GM21528 (cell line): Measurements from ENCODE around the gene DNM3.
"Not testable (repeated sequence)": the region's sequence is repeated elsewhere in the genome, so short reads cannot be mapped to it uniquely, and the experiment has no call there.

Experiments
- ATAC-seq: cut with Tn5 transposase; IDR thresholded peaks from one replicate; pipeline ENCODE4 v1.9.1; 2021; ENCODE audit warnings: mild to moderate bottlenecking, moderate library complexity; ENCODE audit not compliant: unreplicated experiment, low FRiP score

The DNM3 gene

DNA sequence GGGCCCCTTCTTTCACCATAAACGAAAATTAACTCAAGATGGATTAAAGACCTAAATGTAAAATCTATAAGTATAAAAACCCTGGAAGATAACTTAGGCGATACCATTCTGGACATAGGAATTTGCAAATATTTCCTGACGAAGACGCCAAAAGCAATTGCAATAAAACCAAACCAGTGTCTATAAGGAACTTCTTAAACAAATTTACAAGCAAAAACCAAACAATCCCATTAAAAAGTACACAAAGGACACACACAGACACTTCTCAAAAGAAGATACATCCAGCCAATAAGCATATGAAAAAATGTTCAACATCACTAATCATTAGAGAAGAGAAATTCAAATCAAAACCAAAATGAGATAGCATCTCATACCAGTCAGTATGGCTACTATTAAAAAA is 500.4 kb downstream of the DNM3 start:
- no peak for ATAC-seq

- no peak for ATAC-seq
These were observed 501.4 kb downstream of the DNM3 start for GRCh38 chr1:172342584-172343239.

DNA sequence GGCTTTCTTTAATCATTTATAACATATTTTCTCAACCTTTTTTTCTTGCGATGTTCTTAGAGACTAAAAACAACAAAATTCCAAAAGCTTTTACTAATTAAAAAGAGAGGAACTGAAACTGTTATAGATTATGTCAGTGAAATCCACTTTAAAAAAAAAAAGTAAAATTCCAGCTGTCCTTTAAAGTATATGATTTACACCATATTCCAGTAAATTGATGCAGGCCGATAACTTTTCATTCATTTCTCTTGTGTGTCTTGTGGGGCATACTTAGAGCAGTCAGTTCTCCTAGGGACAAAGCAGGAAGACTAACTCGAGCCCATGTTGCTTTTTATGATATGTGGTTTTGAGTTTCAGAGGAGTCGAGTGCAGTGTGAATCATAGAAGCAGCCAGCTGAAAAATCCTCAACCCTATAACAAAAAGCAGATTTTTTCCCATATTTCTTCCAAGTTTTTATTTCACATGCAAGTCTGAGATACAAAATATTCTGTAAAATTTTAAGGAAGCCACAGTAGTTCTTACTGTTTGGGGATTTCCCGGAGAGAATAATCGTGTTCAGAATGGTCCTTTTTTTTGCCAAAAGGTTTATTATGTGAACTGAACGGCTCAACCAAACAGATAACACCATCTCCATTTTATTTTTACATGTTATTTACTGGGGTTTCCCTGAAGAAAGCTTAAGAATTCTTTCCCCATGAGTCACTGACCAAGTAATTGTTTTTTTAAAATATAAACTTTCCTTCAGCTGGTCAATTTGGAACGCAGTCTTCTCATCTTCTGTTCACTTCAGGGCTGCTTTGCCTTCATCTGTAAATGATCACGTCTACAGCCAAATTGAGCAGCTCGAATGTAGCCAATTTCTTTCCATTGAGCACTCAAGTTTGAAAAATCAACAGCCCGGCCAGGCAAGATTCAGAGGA is 502.2 kb downstream of the DNM3 start:
- ATAC-seq, result no peak

DNA sequence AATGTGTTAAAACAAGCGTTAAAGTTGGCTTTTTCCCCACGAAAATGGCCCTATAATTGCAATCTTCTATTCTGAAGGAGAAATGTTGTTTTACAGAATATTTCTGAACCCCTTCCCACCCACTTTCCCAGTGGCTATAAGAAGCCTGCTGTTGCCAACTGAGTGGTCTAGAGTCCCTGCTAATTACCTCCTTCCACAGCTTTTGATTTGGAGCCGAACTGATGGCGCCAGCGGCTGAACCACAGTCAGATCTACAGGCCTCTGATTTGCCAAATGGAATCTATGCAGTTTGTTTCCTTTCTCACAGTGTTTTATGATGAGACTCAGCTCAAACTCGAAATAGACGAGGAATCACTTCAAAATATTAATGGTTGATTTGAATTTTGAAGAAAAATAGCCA is 503.1 kb downstream of the DNM3 start:
- ATAC-seq, result no peak

DNA sequence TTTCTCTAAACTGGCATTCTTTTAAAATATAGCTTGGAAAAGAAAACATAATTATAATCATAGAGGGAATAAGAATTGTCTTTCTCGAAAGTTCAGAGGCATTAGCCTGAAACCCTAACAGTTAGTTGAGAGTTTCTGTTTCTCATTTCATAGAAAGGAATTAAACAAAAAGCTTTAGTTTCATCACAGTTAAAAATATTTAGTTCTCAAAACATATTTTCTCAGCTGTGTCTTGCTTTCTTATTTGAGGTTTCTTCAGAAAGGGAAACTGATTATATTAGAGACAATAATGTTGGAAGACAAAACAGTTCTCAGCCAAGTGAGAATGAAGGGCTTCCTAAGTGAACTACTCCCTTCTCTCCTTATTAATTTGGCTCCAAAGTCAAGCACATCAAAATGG is 503.8 kb downstream of the DNM3 start:
- no peak for ATAC-seq

DNA sequence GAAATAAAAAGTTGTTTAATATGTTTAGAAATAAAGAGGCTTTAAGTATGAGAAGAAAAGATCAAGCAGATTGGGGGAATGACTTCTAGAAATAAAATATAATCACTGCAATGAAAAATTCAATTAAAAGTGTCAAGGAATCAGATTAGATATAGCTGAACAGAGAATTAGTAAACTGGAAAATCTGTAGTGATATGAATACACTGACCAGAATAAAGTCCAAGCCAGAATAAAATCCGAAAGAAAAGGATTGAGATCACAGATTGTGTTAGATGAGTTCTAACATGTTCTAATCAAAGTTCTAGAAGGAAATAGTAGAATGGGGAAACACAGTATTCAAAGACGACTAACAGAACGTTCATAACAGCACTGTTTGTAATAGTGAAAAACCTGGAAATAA is 506.1 kb downstream of the DNM3 start:
- no peak for ATAC-seq

- ATAC-seq, result no peak
These were observed 509.6 kb downstream of the DNM3 start for GRCh38 chr1:172350856-172351255.

DNA sequence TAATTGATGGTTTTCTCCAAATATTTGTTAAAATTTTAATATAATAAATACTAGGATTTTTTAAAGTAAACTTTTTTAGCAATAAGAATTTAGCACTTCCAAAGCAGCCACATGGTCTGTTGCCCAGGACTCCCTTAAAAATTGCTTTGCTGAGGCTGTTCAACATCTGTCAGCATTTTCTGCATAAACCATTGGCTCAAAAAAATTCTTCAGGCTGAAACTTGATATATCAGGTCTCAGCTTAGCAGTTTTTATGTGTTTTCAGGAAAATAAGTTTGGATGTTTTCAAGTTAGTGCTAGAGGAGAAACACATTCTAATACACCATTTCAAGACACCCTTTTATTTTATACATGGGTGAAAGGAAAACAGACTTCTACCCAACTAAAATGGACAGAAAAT is 510.0 kb downstream of the DNM3 start:
- no peak for ATAC-seq

DNA sequence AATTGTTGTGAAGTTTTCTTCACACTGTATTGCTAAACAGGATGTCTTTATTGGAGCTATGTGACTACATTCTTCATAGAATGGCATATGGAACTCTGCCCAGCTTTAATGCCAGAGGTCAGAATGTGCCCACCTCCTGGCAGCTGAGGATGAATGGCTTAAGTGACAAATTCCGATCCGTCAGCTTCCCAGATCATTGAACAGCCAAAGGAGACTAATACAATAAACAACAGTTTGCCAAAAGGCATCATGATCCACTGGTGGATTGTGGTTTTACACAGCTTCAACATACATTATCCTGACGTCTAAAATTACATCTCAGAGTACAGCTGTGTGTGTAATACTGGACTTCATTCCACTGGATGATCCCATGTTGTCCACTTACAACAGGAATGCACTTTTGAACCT is 510.5 kb downstream of the DNM3 start:
- no peak for ATAC-seq

DNA sequence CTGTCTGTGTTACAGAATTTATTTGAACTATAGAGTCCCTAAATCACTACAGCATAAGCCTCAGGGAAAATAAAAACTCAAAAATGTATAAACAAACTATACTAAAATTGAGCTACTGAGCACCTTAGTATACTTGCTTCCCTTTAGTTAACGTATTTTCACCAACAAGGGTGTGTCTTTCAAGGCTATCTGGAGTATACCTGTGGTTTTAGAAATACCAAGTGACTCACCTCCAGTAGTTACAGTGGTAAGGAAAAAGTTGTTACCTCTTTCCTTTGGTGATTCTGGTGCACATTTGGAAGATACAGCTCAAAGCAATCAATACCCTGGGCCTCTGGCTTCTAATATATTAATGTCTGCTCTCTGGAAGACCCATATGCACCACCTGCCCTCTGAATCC is 511.1 kb downstream of the DNM3 start:
- no peak for ATAC-seq

- ATAC-seq, result no peak
These were observed 513.3 kb downstream of the DNM3 start for GRCh38 chr1:172354291-172355274.

DNA sequence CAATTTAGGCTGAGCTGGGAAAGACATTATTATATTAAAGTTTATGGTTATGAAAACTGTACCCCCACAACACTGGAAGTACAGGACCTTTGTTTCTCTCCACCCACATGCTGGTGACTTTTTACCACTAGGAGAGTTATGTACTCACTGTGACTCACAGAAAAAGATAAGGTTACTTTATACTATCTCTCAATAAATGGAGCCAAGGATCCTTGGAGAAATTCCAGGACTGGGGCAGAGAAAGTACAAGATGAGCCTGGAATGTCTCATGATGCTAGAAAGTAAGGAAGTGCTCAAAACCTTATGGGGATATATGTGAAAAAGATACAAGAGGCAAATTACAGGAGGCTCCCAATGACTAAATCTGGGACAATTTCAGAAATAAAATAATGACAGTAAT is 515.3 kb downstream of the DNM3 start:
- no peak for ATAC-seq

DNA sequence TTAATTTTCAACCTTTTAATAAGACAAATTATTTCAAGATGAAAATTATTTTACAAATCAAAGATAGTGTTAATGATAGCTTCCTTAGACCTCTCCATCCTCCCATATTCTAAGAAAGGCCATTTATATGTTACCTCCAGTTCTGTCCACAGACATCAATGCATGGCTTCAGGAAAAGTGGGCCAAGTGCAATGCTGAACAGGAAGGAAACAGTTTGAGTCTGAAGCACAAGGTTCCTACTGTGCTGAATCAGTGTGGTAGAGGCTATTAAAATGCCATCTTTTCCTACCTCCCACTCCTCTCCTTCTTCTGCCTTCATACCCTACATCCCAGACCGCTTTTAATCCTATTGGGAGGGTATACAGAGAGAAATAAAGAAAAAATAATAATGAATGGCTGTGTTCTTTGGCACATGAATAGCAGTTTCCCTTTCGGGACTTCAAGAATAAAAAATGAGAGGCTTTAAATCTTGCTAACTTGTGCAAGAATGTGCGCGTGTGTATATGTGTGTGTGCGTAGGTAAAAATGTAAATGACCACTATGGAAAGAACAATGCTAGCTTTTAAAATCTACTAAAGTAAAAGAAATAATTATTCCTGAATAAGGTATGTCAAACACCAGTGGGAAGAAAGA is 516.6 kb downstream of the DNM3 start:
- peak; percentile 30 for ATAC-seq

GRCh38 chr1:172359491-172359999 is 518.2 kb downstream of the DNM3 start:
- no peak for ATAC-seq

DNA sequence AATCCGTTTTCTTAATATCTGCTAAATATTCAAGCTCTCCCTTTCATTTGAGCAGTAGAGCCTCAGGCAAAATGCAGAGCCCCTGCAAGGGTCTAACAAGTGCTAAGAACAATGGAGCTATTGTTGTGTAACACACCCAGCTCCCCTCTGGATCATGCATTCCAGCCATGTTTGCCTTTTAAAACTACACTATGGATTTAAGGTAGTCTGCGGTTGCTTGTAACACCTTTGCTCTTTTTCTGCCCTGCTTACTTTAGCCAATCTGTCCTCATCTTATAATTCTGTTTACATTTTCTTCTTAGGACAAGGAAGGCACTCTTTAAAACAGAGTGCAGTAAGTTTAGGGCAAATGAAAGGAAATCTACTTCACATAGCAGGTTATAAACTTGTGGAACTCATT is 519.2 kb downstream of the DNM3 start:
- ATAC-seq, result no peak

DNA sequence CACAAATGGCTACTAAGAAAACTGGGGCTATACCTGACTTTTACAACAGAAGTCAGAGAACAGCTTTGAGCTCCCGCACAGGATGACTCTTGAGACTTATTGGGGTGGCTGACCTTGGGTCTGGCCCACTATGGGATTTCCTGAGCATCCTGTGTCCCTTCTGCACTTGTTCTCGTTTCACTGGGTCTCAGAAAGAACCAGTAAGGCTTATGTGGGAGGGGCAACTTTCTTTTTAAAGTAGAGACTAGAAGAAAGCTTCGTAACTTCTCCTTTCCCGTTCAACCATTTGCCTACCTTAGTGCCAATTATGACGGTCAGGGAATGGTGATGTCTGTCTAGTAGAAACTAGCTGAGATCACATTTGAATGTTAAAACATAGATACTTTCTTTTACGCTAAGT is 519.7 kb downstream of the DNM3 start:
- no peak for ATAC-seq

DNA sequence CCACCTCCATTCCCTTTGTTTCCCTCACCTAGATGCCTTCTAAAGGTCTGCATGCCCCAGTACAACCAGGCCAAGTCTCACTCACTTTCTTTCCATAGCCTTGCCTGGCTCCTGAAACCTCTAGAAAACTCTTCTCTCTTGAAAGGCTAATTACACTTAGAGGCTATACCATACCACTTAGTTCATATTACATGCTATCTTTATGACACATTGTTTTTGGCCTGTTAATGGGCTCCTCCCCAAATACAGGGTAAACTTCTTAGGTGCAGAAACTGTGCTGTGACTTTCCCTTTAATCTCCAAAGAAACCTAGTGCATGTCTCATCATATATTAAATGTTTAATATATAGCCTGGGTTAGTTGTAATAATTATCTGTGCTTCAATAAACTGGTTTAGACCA is 522.6 kb downstream of the DNM3 start:
- ATAC-seq, result no peak

DNA sequence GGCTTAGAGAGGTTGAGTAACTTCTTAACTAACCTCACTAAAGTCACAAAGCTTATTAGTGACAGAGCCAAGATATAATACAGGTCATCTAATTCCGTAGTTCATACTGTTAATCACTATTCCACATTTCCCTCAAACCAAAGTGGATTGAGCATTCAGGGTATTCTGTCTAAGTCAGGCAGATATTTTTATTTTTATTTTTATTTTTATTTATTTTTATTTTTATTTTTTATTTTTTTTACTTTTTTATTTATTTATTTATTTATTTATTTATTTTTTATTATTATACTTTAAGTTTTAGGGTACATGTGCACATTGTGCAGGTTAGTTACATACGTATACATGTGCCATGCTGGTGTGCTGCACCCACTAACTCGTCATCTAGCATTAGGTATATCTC is 530.3 kb downstream of the DNM3 start:
- not testable (repeated sequence) for ATAC-seq

- ATAC-seq, result no peak
These were observed 532.6 kb downstream of the DNM3 start for GRCh38 chr1:172373864-172374263.

GRCh38 chr1:172375211-172375631 is 533.9 kb downstream of the DNM3 start:
- no peak for ATAC-seq
